Fibroblast of skin of left quadriceps (primary cell): ENCODE data around the gene UTS2R.
A peak's percentile ranks its signal among the peaks of the same experiment; 100 is the strongest.

ENCODE experiments used
- DNase-seq, 2 experiments: peaks; one replicate each; pipeline ENCODE4 v3.0.0-alpha.2; 2013; ENCODE audit warnings: low read depth in 2 of 2

The UTS2R gene

DNA sequence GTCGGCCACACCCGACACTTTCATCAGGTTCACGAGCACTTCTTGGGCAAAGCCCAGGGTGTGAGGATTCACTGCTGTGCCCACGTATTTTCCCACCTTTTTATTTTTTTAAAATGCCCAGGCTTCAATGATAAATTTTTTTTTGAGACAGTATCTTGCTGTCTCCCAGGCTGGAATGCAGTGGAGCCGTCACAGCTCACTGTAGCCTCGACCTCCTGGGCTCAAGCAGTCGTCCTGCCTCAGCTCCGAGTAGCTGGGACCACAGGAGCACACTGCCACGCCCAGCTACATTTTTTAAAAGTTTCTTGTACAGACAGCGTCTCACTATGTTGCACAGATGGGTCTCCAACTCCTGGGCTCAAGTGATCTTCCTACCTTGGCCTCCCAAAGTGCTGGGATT, 17.8 kb downstream of the UTS2R start:
- DNase-seq: no peak

DNA sequence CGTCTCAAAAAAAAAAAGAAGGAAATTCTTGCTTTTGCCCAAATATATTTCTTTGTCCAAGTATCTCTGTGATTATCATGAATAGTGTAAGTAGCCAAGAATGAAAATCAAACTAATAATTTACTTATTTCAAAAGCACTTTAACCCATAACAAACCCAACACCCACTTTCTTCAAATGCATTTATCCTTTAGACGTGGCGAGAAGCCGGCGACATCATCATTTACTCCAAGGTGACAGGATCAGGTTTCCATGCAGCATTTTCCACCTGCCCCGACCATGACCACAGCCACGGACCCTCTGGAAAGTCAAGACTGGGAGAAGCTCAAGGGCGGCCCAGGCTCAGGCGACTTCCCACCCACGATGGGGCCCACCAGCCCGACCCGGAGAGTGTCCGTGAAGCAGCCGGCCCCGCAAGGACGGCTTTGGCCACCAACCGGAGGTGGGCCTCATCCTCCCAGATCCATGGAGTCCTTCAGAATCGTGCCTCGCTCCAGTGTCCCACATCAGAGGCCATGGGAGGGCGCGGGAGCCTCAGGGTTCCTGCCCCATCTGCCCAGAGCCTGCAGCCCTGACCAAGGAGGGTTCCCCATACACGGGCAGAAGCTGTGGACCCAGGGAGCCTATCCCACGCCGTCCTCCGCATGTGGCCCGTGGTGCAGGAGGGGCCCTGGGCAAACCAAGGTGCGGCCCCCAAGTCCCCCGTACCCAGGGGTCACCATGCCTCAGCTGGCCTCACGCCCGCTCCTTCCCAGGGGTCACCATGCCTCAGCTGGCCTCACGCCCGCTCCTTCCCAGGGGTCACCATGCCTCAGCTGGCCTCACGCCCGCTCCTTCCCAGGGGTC, 18.7 kb downstream of the UTS2R start:
- DNase-seq: no peak

DNA sequence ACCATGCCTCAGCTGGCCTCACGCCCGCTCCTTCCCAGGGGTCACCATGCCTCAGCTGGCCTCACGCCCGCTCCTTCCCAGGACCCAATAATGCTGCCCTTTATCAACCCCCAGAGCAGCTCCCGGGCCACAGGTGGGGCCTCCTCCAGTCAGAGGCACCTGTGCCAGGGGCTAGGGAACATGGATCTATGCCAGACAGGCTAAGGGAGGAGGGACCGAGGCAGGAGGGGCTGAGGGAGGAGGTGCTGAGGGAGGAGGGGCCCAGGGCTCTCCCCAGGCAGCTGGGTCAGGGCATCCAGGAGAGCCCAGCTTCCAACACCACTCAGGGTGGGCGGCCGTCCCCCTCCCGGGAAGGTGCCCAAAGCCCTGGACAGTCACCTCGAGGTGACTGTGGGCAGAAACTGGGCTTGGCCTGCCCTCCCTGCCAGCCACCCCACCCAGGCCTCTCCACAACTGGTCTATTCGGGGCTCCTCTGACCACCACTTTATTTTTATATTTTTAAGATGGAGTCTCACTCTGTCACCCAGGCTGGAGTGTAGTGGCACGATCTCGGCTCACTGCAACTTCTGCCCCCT, 19.4 kb downstream of the UTS2R start:
- DNase-seq: no peak

DNA sequence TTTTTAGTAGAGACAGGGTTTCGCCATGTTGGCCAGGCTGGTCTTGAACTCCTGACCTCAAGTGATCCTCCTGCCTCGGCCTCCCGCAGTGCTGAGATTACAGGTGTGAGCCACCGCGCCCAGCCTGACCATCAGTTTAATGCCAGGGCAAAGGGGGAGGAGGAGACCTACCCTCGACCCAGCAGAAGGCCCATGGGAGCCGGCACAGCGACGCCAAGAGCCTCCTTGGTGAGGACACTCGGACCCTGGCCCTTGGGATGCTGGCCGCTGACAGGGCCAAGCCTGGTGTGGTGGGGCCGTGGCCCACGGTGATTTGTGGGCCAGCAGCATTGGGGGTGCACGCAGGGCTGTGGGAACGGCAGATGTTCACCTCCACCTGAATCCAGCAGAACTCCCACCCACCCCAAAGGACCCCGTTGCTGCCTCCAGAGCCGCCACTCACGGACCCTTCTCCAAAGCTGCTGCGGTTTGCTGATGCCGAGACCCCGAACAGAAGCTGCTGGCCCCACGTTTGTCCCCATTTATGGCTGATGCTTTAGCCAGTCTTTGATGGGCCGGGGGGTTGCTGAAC, 20.0 kb downstream of the UTS2R start:
- no peak for DNase-seq

DNA sequence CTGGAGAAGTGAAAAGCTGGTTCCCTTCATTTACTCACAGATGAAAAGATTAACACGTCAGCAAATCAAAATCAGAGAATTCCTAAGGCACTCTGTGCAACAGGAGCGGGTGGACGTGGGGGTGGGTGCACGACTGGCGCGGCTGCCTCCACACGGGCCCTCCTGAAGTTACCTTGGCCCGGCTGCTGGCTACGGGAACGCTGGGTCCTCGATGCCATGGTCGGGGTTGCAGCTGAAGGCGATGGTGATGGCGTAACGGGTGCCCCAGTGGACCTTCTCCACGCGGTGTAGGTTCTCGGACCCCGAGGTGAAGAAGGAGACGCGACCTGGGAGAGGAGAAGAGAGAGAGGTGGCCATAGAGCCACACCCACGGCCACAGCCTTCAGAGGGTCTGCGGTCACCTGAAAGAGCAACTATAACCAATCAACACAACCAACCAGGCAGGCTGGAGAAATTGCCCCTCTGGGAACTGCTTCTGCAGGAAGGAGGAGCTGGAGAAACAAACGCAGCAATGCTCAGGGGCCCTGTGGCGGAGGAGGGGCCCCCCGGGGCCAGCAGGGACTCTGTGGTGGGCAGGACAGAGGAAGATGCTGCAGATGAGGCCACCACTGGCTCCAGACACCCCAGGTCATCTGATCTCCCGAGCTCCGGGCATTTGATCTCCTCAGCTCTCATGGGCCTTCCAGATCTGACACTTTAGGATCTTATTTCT, 20.8 kb downstream of the UTS2R start:
- DNase-seq: no peak

DNA sequence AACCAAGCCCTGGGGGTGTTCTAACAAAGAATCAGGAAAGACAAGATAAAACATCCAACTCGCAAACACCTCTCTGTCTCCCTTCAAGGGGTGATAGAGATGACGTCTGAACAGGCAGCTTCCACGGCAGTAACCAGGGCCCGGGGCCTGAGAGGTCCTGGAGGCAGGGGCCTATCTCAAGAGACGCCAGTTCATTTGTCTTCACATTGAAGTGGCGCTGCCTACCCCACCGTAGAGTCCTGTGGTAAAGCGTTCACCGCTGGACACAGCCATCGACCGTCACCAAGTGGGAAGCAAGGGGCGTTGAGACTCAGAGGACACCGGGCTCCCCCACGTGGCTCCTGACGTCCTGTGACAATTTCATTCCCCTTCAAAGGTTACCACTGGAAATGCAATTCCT, 21.4 kb downstream of the UTS2R start:
- no peak for DNase-seq

DNA sequence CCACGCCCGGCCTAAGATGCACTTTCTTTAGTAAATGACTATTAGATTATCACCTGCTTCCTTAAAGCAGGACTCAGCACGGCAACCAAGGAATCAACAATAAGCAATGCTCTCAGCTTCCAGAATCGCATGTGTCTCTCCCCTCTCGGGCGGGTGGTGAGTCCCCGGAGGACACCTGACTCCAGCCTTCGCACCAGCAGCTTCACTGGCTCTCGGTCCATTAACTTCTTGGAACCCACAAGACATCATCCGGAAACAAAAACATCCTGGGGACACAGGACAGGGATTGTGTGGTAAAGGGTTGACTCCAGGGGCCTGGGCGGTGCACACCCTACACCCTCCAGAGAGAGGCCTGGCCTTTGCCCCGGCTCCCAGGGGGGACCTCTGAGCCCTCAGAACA, 22.7 kb downstream of the UTS2R start:
- DNase-seq: no peak

DNA sequence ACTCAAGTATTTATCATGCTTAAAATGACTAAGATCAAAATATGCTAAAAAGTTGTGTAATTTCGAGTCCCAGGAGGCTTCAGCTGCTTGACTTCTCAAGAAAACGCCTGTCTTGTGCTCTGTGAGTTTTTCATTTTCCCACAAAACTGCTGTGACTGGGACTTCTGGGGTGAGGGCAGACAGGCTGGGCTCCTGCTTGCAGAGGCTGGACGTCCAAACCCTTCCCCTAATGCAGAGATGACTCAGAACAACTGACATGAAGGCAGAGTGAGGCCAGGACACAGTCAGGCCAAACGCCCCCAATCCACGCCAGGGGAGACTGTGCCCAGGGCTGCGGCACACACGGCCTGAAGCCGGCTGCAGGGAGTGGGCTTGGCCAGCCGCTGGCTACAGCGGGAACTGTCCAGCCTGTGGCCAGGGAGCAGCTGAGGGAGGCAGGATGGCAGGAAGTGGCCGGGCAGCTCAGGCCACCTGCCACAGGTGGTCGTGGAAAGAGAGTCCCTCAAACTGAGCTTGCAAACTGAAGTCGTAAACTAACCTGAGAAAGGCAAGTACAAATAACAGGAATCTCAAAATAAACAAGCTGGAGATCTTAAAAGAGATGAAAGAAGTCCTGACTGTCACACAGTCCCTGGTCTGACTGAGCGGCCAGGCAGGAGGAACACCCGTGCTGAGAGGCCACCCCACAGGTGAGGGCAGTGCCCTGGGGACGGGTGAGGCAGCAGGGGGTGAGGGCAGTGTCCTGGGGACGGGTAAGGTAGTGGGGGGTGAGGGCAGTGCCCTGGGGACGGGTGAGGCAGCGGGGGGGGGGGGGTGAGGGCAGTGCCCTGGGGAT, 25.3 kb downstream of the UTS2R start:
- peak; percentile 98 for DNase-seq

DNA sequence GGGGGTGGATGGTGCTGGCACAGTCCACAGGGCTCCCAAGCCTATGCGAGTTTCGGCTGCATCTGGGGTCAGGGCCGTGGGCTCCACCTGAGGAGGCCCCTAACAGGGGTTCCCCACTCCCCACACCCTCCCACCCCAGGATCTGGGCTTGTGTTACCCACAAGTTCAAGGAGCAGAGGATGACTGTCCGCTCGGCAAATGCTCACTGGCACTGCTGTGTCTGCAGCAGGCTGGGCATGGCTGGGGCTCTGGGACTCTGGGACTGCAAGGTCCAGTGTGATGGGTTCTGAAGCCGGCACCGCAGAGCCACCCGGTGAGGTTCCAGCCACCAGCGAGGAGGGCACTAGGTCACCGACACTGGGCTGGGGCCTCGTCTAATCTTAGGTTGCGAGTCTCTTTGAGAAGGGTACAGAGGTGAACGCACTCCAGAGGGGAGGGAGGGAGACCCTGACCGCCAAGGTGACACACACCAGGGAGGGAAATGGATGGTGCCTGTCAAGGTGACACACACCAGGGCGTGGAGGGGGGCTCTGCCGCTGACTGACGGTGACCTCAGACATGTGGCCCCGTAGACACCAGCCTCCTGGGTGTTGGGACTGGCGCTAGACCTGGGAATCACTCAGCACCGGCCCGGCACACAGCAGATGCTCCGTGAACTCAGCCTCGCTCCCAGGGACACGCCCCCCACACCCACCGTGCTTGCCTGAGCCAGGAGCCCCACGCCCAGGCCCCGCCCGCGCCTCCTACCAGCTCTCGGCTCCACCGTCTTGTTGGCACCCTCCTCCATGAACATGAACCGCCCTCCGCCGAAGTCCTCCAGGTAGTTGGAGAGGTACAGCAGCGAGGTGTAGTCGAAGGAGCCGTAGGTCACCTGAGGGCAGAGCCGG, 26.1 kb downstream of the UTS2R start:
- DNase-seq: no peak

DNA sequence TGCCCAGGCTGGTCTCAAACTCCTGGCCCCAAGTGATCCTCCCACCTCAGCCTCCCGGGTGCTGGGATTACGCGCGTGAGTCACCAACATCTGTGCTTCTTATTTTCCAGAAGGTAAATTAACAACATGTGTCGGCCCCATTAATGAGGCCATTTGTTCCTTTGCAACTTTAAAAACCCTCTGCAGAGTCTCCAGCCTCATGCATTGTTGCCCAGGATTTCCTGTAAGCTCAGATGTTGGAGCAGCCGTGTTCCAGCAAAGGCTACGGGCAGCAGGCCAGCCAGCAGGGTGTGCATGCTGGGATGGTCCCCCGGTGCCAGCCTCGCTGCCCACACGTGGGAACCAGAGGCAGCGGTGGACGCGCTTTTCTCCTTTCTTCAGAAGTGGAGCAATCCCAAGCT, 27.5 kb downstream of the UTS2R start:
- peak; percentile 94 to 95 for DNase-seq

DNA sequence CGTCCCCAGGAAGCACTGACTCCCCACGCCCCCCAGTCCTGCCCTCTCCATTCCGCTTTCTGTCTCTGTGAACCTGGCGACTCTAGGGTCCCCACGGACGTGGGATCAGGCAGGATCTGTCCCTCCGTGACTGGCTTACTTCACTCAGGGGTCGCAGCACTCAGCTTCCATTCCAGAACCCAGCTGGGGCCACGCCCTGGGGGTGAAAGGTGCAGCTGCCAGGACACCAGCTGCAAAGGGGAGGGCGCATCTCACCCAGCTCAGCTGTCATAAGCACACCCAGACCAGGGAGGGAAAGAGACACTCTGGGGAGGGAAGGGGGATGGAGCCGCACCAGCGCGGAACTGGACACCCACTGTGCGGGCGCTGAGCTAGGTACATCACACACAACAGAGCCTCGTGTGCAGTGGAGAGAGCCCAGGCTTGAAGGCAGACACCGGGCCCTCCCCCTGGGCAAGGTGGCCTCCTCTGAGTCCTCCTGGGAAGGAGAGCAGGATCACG, 28.1 kb downstream of the UTS2R start:
- DNase-seq: no peak

DNA sequence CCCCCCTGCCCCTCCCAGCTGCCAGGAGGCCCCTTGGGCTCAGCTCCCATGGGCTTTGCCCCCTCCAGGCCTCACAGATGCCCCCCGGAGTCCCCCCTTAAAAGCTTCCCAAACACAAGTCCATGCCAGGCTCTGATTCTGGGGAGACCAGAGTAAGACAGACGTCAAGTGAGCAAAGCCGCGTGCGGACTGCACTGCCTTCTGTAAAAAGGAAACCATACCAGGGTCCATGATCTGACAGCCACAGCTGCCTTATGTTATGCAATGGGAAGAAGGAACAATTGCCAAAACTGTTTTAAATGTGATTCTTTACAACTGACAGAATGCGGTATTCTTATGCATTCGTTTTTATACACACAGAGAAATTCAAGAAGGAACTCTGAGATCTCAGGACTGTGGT, 28.6 kb downstream of the UTS2R start:
- DNase-seq: peak; percentile 19 to 25

DNA sequence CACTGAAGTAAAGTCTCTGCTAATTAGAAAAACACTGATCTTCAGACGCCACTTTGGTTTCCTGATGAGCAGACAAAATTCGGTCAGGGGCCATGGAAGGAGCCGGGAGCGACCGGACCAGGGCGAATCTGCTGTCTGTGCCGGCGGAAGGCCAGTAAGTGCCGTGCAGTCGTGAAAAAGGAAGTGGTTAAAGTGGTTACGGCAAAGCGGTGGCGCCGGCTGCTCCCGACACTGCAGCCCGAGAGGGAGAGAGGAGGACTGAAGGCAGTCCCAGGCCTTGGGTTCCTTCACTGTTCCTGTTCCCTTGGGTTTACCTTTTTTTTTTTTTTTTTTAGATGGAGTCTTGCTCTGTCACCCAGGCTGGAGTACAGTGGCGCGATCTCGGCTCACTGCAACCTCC, 29.3 kb downstream of the UTS2R start:
- DNase-seq: no peak

DNA sequence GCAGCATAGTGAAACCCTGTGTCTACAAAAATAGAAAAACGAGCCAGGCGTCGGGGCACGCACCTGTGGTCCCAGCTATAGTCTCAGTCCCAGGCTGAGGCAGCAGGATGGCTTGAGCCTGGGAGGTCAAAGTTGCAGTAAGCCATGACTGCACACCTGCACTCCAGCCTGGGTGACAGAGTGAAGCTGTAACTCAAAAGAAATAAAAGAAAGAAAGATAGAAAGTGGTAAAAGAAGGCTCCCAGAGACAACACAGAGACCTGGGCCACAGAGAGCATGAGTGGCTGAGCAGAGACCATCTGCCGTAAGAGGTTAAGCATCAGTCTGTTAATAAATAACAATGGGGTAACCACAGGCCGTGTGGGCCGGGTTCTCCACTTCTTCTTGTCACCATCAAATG, 31.3 kb downstream of the UTS2R start:
- DNase-seq: no peak

DNA sequence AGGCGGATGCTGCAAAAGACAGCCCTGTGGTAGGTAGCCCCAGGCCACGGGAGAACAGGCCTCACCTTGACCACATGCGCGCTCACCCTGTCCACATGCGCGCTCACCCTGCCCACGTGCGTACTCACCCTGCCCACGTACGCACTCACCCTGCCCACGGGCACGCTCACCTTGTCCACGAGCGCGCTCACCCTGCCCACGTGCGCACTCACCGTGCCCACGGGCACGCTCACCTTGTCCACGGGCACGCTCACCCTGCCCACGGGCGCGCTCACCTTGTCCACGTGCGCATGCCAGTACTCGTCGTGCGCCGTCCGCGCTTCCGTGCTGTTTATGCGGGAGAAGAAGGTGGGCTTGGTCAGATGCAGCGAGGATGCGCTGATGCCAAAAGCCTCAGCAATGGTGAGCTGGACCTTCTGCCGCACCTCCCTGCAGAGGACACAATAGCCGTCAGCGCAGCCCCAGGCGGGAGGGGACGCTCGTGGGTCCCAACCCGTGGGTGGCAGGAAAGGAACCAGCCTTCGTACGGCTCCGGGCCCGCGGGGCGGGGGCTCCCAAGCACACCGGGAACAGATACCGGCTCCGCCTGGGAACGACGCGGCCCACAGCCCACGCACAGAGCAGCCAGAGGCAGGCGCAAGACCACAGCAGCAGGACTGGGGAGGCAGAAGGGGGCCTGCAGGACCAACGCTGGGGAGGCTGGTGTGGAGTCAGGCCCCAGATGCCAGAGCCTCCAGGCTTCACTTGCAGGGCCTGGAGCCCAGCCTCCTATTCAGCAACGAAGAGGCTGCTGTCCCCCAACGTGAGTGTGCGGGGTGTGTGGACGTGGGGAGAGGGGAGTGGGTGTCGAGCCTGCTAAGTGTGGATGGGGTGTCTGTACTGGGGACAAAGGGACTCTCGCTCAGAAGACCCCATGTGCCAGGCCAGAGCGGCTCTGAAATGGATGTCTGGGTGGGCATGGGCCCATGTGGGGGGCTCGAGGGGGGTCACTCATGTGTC, 32.4 kb downstream of the UTS2R start:
- no peak for DNase-seq

DNA sequence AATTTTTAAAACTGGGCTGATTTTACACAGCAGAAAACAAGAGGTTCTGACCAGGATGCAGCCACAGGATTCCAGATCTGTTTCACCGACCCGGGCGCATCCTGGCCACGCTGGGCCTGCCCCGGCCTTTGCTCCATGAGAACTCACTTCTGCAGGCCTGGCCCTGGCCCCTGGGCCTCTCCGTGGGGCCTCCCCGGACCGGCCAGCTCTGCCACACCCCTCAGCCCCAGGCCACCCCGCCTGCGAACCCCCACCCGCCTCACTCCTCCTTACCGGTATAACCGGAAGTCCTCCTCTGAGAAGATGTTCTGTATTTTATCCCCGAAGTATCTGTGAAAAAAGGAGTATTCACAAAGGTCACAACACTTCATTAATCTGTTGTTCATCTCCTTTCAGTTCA, 33.5 kb downstream of the UTS2R start:
- DNase-seq: no peak

DNA sequence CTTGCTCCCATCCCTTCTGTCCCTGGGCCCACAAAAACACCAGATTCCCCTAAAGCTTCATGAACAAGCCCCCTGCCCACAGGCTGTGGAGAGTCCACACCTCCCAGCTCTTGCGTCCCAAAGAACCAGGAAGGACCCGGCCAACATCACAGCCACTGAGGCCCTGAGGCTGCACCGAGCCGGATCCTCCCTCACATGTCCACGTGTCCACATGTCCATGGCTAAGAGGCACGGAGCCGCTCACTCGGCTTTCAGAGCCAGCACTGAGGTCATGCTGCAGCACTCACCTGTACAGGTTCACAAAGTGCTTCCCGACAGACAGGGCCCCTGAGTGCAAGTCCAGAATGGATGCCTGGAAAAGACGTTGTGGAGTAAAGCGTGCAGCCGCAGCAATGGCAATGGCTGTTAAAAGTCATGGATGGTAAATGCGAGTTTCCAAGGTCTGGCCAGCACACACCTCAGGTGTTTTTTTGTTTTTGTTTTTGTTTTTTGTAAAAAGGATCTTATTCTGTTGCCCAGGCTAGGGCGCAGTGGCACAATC, 34.6 kb downstream of the UTS2R start:
- DNase-seq: no peak

DNA sequence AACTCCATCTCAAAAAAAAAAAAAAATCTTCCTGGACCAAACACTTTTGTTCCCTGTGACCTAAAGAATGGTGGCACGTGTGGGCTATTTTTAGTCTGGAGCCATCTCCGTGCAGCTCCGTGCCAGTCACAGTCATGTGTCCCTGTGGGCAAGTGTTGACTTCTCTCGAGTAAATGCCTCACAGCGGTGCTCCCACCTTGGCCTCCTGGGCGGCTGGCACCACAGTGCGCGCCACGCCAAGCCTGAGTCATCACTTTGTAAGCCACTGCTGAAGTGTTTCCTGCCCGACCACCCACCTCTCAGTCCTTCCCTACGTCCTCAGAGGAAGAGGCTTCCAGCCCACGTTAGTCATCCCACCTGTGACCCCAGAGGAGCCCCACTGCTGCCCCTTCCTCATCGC, 35.7 kb downstream of the UTS2R start:
- no peak for DNase-seq
